GM19452 (cell line): ENCODE results near the gene PUM2.

ENCODE experiments used
- ATAC-seq: cut with Tn5 transposase; IDR thresholded peaks from one replicate; pipeline ENCODE4 v1.9.1; 2021; ENCODE audit not compliant: unreplicated experiment

Gene PUM2

GRCh38 chr2:20205069-20205468 is 145.6 kb downstream of the PUM2 start:
- no peak for ATAC-seq

GRCh38 chr2:20203521-20204225 is 147.0 kb downstream of the PUM2 start:
- no peak for ATAC-seq

GRCh38 chr2:20203072-20203471 is 147.6 kb downstream of the PUM2 start:
- ATAC-seq = no peak

- ATAC-seq = no peak
These were observed 149.0 kb downstream of the PUM2 start for GRCh38 chr2:20201671-20202070.

GRCh38 chr2:20200697-20201555 is 149.7 kb downstream of the PUM2 start:
- ATAC-seq = no peak

GRCh38 chr2:20199633-20200270 is 150.9 kb downstream of the PUM2 start:
- ATAC-seq = no peak

- no peak for ATAC-seq
These were observed 151.6 kb downstream of the PUM2 start for GRCh38 chr2:20198796-20199632.
